CD14-positive monocyte (primary cell): Measurements from ENCODE around the gene RNF227. TPM values are rescaled to one million over a fixed set of nuclear protein-coding genes. Genes with fewer than 3 reads are reported as not detected.

Source experiments
- DNase-seq, 3 donors: peaks; one replicate each; pipeline ENCODE4 v3.0.0-alpha.2; 2011 to 2022
- H2AFZ ChIP-seq: 2 replicates; pipeline ENCODE4 v1.6.0; 2012; ENCODE audit warnings: mild to moderate bottlenecking, low read depth, low read length, inconsistent platforms; ENCODE audit not compliant: insufficient read depth, poor library complexity, severe bottlenecking
- H3K27ac ChIP-seq, 2 donors: 1 replicate in 1 of 2; 2 replicates in 1 of 2; pipeline ENCODE4 v1.5.1; 2012 to 2013; ENCODE audit warnings: low read length in 2 of 2, control low read depth in 1 of 2, inconsistent platforms in 1 of 2, low read depth in 1 of 2, mild to moderate bottlenecking in 1 of 2
- H3K27me3 ChIP-seq, 2 donors: one replicate each; pipeline versions ENCODE4 v1.6.0 to v1.6.1; 2011 to 2013; ENCODE audit warnings: low read length in 2 of 2; ENCODE audit not compliant: control insufficient read depth in 2 of 2, insufficient read depth in 2 of 2
- H3K36me3 ChIP-seq, 2 donors: replicated peaks in 1 of 2; 1 replicate in 1 of 2; 2 replicates in 1 of 2; pipeline versions ENCODE4 v1.5.1 to v1.6.1; 2012 to 2013; ENCODE audit warnings: low read length in 2 of 2, control low read depth in 1 of 2, inconsistent platforms in 1 of 2, mild to moderate bottlenecking in 1 of 2; ENCODE audit not compliant: insufficient read depth in 2 of 2, control insufficient read depth in 1 of 2
- H3K4me1 ChIP-seq, 2 donors: 1 replicate in 1 of 2; 2 replicates in 1 of 2; pipeline versions ENCODE4 v1.5.1 to v1.6.1; 2012 to 2013; ENCODE audit warnings: low read length in 2 of 2, control low read depth in 1 of 2, inconsistent platforms in 1 of 2, mild to moderate bottlenecking in 1 of 2, moderate library complexity in 1 of 2; ENCODE audit not compliant: insufficient read depth in 2 of 2, control insufficient read depth in 1 of 2
- H3K4me2 ChIP-seq: replicated peaks from 2 replicates; pipeline ENCODE3; 2012; ENCODE audit warnings: low read length, moderate library complexity, mild to moderate bottlenecking; ENCODE audit not compliant: poor library complexity, severe bottlenecking; ENCODE audit errors: extremely low read depth
- H3K4me3 ChIP-seq, 3 experiments: fragments of 200-600 bp in 1 of 3; sonication (generic) in 1 of 3; replicated peaks in 1 of 3; 1 replicate in 2 of 3; 2 replicates in 1 of 3; pipeline ENCODE4 v1.5.1; 2011 to 2013; ENCODE audit warnings: low read length in 3 of 3, mild to moderate bottlenecking in 3 of 3, control low read depth in 2 of 3, low read depth in 2 of 3, inconsistent platforms in 1 of 3, moderate library complexity in 1 of 3
- H3K79me2 ChIP-seq: 2 replicates; pipeline ENCODE4 v1.6.0; 2012; ENCODE audit warnings: mild to moderate bottlenecking, control low read depth, inconsistent platforms, low read length, moderate library complexity; ENCODE audit not compliant: insufficient read depth
- H3K9ac ChIP-seq: 2 replicates; pipeline ENCODE4 v1.6.0; 2017; ENCODE audit warnings: low read length, mild to moderate bottlenecking; ENCODE audit not compliant: insufficient read depth, poor library complexity, severe bottlenecking
- H3K9me3 ChIP-seq, 2 donors: replicated peaks in 1 of 2; 1 replicate in 1 of 2; 2 replicates in 1 of 2; pipeline versions ENCODE4 v1.5.1 to v1.6.1; 2012 to 2013; ENCODE audit warnings: low read length in 2 of 2, control low read depth in 1 of 2; ENCODE audit not compliant: control insufficient read depth in 1 of 2, insufficient read depth in 1 of 2
- H4K20me1 ChIP-seq: 2 replicates; pipeline ENCODE4 v1.6.0; 2012; ENCODE audit warnings: mild to moderate bottlenecking, low read length, control low read depth, moderate library complexity; ENCODE audit not compliant: insufficient read depth
- H3K27ac Mint-ChIP-seq, 7 donors: one replicate each; pipeline ENCODE4 v1.8.0; 2020; ENCODE audit warnings: mild to moderate bottlenecking in 7 of 7, mixed read lengths in 7 of 7, moderate library complexity in 6 of 7, inconsistent platforms in 2 of 7
- H3K27me3 Mint-ChIP-seq, 3 donors: one replicate each; pipeline ENCODE4 v1.8.0; 2021 to 2022; ENCODE audit warnings: low read depth in 3 of 3, mild to moderate bottlenecking in 3 of 3, mixed read lengths in 3 of 3, moderate library complexity in 3 of 3, inconsistent platforms in 1 of 3
- H3K36me3 Mint-ChIP-seq, 2 donors: one replicate each; pipeline ENCODE4 v1.8.0; 2020; ENCODE audit warnings: mixed read lengths in 2 of 2, inconsistent platforms in 1 of 2, mild to moderate bottlenecking in 1 of 2
- H3K4me1 Mint-ChIP-seq: one replicate; pipeline ENCODE4 v1.8.0; 2020; ENCODE audit warnings: mild to moderate bottlenecking, mixed read lengths
- H3K4me3 Mint-ChIP-seq, 2 donors: one replicate each; pipeline ENCODE4 v1.8.0; 2020; ENCODE audit warnings: mild to moderate bottlenecking in 2 of 2, mixed read lengths in 2 of 2, moderate library complexity in 1 of 2
- H3K9me3 Mint-ChIP-seq, 7 donors: one replicate each; pipeline ENCODE4 v1.8.0; 2020 to 2022; ENCODE audit warnings: mixed read lengths in 7 of 7, mild to moderate bottlenecking in 6 of 7, moderate library complexity in 6 of 7, inconsistent platforms in 2 of 7
- WGBS: methylation state at CpG from one replicate; pipeline ENCODE4 v1.1.5; 2013; ENCODE audit warnings: missing lambda C conversion rate; ENCODE audit not compliant: insufficient coverage; 5-methylcytosine and 5-hydroxymethylcytosine counted together
- intact Hi-C, 2 donors: fragments of 100-400 bp; cut with micrococcal nuclease; formaldehyde crosslinking; loops; one replicate each; pipeline versions ENCODE4 v1.15.0 to v1.15.1; 2023
- polyA plus RNA-seq, 3 donors: library from polyadenylated mRNA; depleted of rRNA in 1 of 3; unstranded in 2 of 3; stranded (reverse) in 1 of 3; fragments of 300-500 nt in 2 of 3; fragments of >200 nt in 1 of 3; fragmentation: Illumina TruSeq in 2 of 3; gene quantifications; 1 replicate in 2 of 3; 2 replicates in 1 of 3; pipeline ENCODE4 v1.2.3, GENCODE V29; 2012 to 2021
- TF ChIP-seq, protein P1 (sequence below): fragments of 200-600 bp; IDR thresholded peaks from one replicate; pipeline ENCODE4 v1.8.0; 2022; ENCODE audit warnings: antibody characterized with exemption, mild to moderate bottlenecking

The RNF227 gene
- polyA plus RNA-seq, 3 donors: 0.59 to 6.7 (median 1.3) TPM

DNA sequence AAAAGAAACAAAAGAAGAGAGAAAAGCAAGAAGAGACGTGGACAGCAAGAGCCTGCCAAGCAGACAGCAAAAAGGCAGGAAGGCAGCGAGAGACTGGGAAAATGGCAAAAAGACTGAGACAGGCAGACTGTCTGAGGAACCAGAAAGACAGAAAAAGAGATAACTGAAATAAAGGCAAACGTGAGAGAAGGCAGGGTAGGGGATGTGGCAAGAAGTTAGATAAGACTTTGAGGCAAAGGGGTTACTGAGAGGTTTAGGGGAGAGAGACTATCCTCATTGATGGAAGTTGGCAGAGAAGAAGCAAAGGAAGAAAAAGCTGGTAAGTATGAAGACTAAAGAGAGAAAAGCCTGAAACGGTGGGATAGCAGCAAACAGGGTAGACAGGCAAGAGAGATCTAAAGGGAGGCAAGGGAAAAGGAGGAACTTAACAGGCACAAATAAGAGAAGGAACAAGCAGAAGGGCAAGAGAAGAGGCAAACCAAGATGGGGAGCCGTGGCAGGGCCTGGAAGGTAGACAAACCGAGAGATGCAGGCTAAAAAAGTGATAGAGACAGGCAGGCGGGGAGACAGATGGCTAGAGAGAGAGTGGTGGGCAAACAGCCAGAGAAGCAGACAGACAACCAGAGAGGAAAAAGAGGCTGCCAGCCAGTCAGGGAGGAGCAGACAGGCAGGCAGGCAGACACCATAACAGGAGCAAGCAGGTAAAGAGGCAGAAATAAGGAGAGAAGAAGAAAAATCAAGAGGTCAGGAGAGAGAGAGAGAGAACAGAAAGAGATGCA is 34.6 kb downstream of the RNF227 start:
- peak overlapping the region; percentile 1 for H3K9ac ChIP-seq
- intact Hi-C loops: loop anchor here in 1 of 2 donors (2.0 kb wide), 1 partner anchor 15 kb away; no protein-coding TSS in a partner anchor

DNA sequence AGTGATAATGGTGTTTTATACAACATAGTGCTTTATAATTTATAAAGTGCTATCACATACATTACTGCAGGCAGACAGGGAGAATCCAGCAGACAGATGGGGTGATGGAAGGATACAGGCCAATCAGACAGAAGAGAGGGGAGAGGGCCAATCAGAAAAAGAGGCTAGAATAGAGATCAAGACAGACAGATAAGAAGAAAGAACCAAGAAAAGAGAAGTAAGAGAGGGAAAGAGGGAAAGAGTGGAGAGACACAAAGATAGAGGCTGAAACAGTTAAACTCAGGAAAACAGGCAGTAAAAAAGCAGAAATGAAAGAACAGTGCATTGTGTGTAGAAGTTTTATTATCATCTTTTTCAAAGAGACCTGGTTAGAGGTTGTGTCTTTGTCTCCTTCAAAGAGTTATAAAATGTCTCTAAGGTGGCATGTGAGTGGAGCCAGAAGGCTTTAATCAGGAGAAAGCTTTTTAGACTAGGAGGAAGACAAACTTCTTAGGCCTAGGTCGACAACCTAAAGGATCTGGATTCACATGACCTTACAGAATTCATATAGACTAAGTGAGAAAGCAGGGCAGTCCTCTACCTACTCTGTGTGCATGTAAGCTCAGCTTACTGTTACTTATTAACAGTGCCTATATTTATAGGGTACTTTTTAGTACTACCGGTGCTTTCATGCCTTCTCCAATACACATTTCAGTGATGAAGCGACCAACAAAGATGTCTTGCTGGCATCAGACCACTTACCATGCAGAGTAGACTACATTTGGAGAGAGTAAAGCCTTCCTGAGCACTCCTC is 35.8 kb downstream of the RNF227 start:
- TF ChIP-seq, protein P1, sequence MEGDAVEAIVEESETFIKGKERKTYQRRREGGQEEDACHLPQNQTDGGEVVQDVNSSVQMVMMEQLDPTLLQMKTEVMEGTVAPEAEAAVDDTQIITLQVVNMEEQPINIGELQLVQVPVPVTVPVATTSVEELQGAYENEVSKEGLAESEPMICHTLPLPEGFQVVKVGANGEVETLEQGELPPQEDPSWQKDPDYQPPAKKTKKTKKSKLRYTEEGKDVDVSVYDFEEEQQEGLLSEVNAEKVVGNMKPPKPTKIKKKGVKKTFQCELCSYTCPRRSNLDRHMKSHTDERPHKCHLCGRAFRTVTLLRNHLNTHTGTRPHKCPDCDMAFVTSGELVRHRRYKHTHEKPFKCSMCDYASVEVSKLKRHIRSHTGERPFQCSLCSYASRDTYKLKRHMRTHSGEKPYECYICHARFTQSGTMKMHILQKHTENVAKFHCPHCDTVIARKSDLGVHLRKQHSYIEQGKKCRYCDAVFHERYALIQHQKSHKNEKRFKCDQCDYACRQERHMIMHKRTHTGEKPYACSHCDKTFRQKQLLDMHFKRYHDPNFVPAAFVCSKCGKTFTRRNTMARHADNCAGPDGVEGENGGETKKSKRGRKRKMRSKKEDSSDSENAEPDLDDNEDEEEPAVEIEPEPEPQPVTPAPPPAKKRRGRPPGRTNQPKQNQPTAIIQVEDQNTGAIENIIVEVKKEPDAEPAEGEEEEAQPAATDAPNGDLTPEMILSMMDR: no peak
- no CpG with 5 or more reads among the region's 3 CpGs for WGBS
- no peaks in the 10 kb centered on the region for H3K27me3 Mint-ChIP-seq

More for the DNA sequence above, 34.6 kb downstream of the RNF227 start:
- Histone ChIP-seq H2AFZ (peak overlapping the region; percentile 67), H3K79me2 (peaks cover 56% of the 10 kb centered on the region), H3K36me3 (no peaks in the 10 kb centered on the region), H3K4me3 (peak overlapping the region in 1 of 3 experiments; percentile 37), H3K4me2 (peak overlapping the region; percentile 46), H3K27ac (peak overlapping the region; percentile 15 to 34), H3K4me1 (peaks cover 48 to 62% of the 10 kb centered on the region in 2 donors), H4K20me1 (no peaks in the 10 kb centered on the region), H3K27me3 (no peaks in the 10 kb centered on the region), H3K9me3 (no peaks in the 10 kb centered on the region)
- Mint-ChIP-seq H3K27ac (no peak overlapping the region), H3K27me3 (no peaks in the 10 kb centered on the region), H3K36me3 (peaks cover 0 to 2% of the 10 kb centered on the region in 2 donors), H3K4me1 (peaks cover 11% of the 10 kb centered on the region), H3K4me3 (no peak overlapping the region), H3K9me3 (no peaks in the 10 kb centered on the region)
- 25% methylated on average over 7 of the region's 7 CpGs for WGBS
- TF ChIP-seq, protein P1: no peak
- peak in 2 of 3 donors; percentile 15 to 36 for DNase-seq

More for the DNA sequence above, 35.8 kb downstream of the RNF227 start:
- Histone ChIP-seq H4K20me1 (no peaks in the 10 kb centered on the region), H3K9me3 (no peaks in the 10 kb centered on the region), H3K27me3 (no peaks in the 10 kb centered on the region), H3K36me3 (no peaks in the 10 kb centered on the region), H3K4me3 (peak overlapping the region in 1 of 3 experiments; percentile 37), H3K9ac (no peak overlapping the region), H2AFZ (peak overlapping the region; percentile 7), H3K79me2 (peaks cover 51% of the 10 kb centered on the region), H3K4me2 (peak overlapping the region; percentile 46), H3K27ac (peak overlapping the region in 1 of 2 donors; percentile 34), H3K4me1 (peaks cover 49 to 64% of the 10 kb centered on the region in 2 donors)
- DNase-seq: no peak
- no peak overlapping the region for H3K4me3 Mint-ChIP-seq
- intact Hi-C loops: loop anchor here in 1 of 2 donors (2.0 kb wide), 1 partner anchor 13 kb away; no protein-coding TSS in a partner anchor
- no peaks in the 10 kb centered on the region for H3K9me3 Mint-ChIP-seq
- H3K36me3 Mint-ChIP-seq: peaks cover 0 to 2% of the 10 kb centered on the region in 2 donors
- peaks cover 23% of the 10 kb centered on the region for H3K4me1 Mint-ChIP-seq
- H3K27ac Mint-ChIP-seq: no peak overlapping the region
